ENCODE results near the gene GNAQ. TPM values are rescaled to one million over a fixed set of nuclear protein-coding genes. Genes with fewer than 3 reads are reported as not detected.

GNAQ gene
- polyA plus RNA-seq, 1 of the 3 experiments (the other 2 are of a cell fraction): 20.9 TPM

DNA sequence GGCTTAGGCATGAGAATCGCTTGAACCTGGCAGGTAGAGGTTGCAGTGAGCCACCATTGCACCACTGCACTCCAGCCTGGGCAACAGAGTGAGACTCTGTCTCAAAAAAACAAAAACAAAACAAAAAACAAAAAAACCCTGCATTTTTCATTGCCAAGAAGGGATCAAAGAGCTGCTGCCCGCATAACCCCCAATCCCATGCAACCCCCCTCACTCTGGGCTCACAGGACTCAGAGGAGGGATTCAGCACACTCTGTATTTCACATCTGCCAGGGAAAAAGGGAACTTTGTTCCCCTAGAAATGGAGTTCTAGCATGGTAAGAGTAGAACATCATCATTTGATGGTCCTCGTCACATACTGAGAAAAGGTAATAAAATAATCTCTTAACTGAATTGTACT lies 229.5 kb downstream of the GNAQ start:
- H3K27ac ChIP-seq (ENCODE audit: low read depth in 2 of 2, low read length in 1 of 2): no peak overlapping the region
- H4K20me1 ChIP-seq (ENCODE audit: insufficient read depth): no peaks in the 10 kb centered on the region
- no peaks in the 10 kb centered on the region for H3K9me3 ChIP-seq
- H3K4me2 ChIP-seq: no peak overlapping the region
- H3K79me2 ChIP-seq (ENCODE audit: insufficient read depth): peaks cover 33% of the 10 kb centered on the region; the same call in 1 of the 2 replicates
- no peaks in the 10 kb centered on the region for H3K27me3 ChIP-seq (ENCODE audit: insufficient read depth)
- peaks cover 14 to 17% of the 10 kb centered on the region in 2 experiments; a peak in 3 of 4 replicates for H3K4me1 ChIP-seq (ENCODE audit: control insufficient read depth in 1 of 2, insufficient read depth in 2 of 2, low read depth in 1 of 2, low read length in 1 of 2)
- H3K4me3 ChIP-seq (ENCODE audit: low read depth in 2 of 2, low read length in 1 of 2): no peak overlapping the region
- CTCF ChIA-PET: interaction anchor here (1.2 kb wide), 1 partner anchor 12 kb away, joined by 4 read pairs; no protein-coding TSS in a partner anchor
- no peak overlapping the region for H2AFZ ChIP-seq (ENCODE audit: low read depth)
- 99% methylated on average over 3 of the region's 3 CpGs for WGBS (ENCODE audit: low lambda C conversion rate)
- peaks cover 7% of the 10 kb centered on the region for H3F3A ChIP-seq (replicated peaks; ENCODE audit: insufficient read depth)
- no peak for DNase-seq
- TF ChIP-seq, protein P1, sequence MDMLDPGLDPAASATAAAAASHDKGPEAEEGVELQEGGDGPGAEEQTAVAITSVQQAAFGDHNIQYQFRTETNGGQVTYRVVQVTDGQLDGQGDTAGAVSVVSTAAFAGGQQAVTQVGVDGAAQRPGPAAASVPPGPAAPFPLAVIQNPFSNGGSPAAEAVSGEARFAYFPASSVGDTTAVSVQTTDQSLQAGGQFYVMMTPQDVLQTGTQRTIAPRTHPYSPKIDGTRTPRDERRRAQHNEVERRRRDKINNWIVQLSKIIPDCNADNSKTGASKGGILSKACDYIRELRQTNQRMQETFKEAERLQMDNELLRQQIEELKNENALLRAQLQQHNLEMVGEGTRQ (IDR thresholded peaks at IDR 0.05; ENCODE audit: borderline replicate concordance, low read depth, low read length): no peak
- no peak for TF ChIP-seq MXI1 (IDR thresholded peaks at IDR 0.05; ENCODE audit: low read depth, low read length)
- no peak for TF ChIP-seq GATA2 (CRISPR knock-in tag; IDR thresholded peaks at IDR 0.05)
- no peak for TF ChIP-seq RAD21 (IDR thresholded peaks at IDR 0.05; ENCODE audit: low read length)
- TF ChIP-seq, protein P2, sequence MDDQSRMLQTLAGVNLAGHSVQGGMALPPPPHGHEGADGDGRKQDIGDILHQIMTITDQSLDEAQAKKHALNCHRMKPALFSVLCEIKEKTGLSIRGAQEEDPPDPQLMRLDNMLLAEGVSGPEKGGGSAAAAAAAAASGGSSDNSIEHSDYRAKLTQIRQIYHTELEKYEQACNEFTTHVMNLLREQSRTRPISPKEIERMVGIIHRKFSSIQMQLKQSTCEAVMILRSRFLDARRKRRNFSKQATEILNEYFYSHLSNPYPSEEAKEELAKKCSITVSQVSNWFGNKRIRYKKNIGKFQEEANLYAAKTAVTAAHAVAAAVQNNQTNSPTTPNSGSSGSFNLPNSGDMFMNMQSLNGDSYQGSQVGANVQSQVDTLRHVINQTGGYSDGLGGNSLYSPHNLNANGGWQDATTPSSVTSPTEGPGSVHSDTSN (IDR thresholded peaks at IDR 0.05): no peak
- no peak for TF ChIP-seq CHD2 (IDR thresholded peaks at IDR 0.05; ENCODE audit: low read length, partially characterized antibody)
- no peak for TF ChIP-seq FOXM1 (IDR thresholded peaks at IDR 0.05; ENCODE audit: low read depth)
- TF ChIP-seq, protein P3, sequence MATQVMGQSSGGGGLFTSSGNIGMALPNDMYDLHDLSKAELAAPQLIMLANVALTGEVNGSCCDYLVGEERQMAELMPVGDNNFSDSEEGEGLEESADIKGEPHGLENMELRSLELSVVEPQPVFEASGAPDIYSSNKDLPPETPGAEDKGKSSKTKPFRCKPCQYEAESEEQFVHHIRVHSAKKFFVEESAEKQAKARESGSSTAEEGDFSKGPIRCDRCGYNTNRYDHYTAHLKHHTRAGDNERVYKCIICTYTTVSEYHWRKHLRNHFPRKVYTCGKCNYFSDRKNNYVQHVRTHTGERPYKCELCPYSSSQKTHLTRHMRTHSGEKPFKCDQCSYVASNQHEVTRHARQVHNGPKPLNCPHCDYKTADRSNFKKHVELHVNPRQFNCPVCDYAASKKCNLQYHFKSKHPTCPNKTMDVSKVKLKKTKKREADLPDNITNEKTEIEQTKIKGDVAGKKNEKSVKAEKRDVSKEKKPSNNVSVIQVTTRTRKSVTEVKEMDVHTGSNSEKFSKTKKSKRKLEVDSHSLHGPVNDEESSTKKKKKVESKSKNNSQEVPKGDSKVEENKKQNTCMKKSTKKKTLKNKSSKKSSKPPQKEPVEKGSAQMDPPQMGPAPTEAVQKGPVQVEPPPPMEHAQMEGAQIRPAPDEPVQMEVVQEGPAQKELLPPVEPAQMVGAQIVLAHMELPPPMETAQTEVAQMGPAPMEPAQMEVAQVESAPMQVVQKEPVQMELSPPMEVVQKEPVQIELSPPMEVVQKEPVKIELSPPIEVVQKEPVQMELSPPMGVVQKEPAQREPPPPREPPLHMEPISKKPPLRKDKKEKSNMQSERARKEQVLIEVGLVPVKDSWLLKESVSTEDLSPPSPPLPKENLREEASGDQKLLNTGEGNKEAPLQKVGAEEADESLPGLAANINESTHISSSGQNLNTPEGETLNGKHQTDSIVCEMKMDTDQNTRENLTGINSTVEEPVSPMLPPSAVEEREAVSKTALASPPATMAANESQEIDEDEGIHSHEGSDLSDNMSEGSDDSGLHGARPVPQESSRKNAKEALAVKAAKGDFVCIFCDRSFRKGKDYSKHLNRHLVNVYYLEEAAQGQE (IDR thresholded peaks at IDR 0.05; ENCODE audit: low read depth, low read length): no peak
- no peak for TF ChIP-seq RXRA (IDR thresholded peaks at IDR 0.05; ENCODE audit: borderline replicate concordance, low read depth)
- TF ChIP-seq RCOR1 (IDR thresholded peaks at IDR 0.05; ENCODE audit: low read length): no peak
- TF ChIP-seq, protein P4, sequence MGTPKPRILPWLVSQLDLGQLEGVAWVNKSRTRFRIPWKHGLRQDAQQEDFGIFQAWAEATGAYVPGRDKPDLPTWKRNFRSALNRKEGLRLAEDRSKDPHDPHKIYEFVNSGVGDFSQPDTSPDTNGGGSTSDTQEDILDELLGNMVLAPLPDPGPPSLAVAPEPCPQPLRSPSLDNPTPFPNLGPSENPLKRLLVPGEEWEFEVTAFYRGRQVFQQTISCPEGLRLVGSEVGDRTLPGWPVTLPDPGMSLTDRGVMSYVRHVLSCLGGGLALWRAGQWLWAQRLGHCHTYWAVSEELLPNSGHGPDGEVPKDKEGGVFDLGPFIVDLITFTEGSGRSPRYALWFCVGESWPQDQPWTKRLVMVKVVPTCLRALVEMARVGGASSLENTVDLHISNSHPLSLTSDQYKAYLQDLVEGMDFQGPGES (IDR thresholded peaks at IDR 0.05; ENCODE audit: low read depth, low read length): no peak
- TF ChIP-seq, protein P5, sequence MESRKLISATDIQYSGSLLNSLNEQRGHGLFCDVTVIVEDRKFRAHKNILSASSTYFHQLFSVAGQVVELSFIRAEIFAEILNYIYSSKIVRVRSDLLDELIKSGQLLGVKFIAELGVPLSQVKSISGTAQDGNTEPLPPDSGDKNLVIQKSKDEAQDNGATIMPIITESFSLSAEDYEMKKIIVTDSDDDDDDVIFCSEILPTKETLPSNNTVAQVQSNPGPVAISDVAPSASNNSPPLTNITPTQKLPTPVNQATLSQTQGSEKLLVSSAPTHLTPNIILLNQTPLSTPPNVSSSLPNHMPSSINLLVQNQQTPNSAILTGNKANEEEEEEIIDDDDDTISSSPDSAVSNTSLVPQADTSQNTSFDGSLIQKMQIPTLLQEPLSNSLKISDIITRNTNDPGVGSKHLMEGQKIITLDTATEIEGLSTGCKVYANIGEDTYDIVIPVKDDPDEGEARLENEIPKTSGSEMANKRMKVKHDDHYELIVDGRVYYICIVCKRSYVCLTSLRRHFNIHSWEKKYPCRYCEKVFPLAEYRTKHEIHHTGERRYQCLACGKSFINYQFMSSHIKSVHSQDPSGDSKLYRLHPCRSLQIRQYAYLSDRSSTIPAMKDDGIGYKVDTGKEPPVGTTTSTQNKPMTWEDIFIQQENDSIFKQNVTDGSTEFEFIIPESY (IDR thresholded peaks at IDR 0.05; ENCODE audit: borderline replicate concordance, low read depth): no peak
- TF ChIP-seq, protein P6, sequence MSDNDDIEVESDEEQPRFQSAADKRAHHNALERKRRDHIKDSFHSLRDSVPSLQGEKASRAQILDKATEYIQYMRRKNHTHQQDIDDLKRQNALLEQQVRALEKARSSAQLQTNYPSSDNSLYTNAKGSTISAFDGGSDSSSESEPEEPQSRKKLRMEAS (IDR thresholded peaks at IDR 0.05; ENCODE audit: low read depth): no peak
- TF ChIP-seq JUND (IDR thresholded peaks at IDR 0.05): no peak
- no peak for TF ChIP-seq RFX5 (IDR thresholded peaks at IDR 0.05; ENCODE audit: low read length)
- H3K36me3 ChIP-seq (replicated peaks in 1 of 2; ENCODE audit: control insufficient read depth in 1 of 2, insufficient read depth in 2 of 2, low read length in 1 of 2): peaks cover 4 to 5% of the 10 kb centered on the region in 2 experiments
- H3K9me2 ChIP-seq: no peaks in the 10 kb centered on the region
- H3K9ac ChIP-seq: no peak overlapping the region
- POLR2A ChIA-PET: no interaction called here

All from SK-N-SH (cell line).